VCaP (cell line): ENCODE data around the gene TMSB15A.
"Not testable (repeated sequence)": the region's sequence is repeated elsewhere in the genome, so short reads cannot be mapped to it uniquely, and the experiment has no call there.

Experiments
- H3K27ac ChIP-seq: fragments of 450-650 bp; 2 replicates; pipeline ENCODE4 v1.5.1; 2017
- CTCF ChIP-seq: fragments of 450-650 bp; conservative IDR thresholded peaks from 2 replicates; pipeline ENCODE4 v1.5.1; 2017; ENCODE audit warnings: mild to moderate bottlenecking, moderate library complexity

TMSB15A gene

GRCh38 chrX:102517326-102517725 is 787 bp upstream of the TMSB15A start:
- no peak overlapping the region for H3K27ac ChIP-seq
- no peak; the same call in 1 of the 2 replicates for TF ChIP-seq CTCF

GRCh38 chrX:102514536-102514935 is 2.0 kb downstream of the TMSB15A start:
- no peak overlapping the region for H3K27ac ChIP-seq
- no peak for TF ChIP-seq CTCF

GRCh38 chrX:102498732-102499131 is 17.8 kb downstream of the TMSB15A start:
- no peak for TF ChIP-seq CTCF
- H3K27ac ChIP-seq = no peak overlapping the region

- no peak for TF ChIP-seq CTCF
- no peak overlapping the region for H3K27ac ChIP-seq
These were observed 24.8 kb downstream of the TMSB15A start for GRCh38 chrX:102491766-102492165.

- H3K27ac ChIP-seq = not testable (repeated sequence)
These were observed 37.8 kb downstream of the TMSB15A start for GRCh38 chrX:102478765-102479164.

GRCh38 chrX:102471762-102472220 is 44.7 kb downstream of the TMSB15A start, which contains the start of gene TCP11X2:
TCP11X2 (minus strand) TSS chrX:102471812.
- not testable (repeated sequence) for H3K27ac ChIP-seq

- H3K27ac ChIP-seq = not testable (repeated sequence)
These were observed 46.3 kb downstream of the TMSB15A start for GRCh38 chrX:102470215-102470614.
